Measurements from ENCODE around the gene TMEM61. TPM values are rescaled to one million over a fixed set of nuclear protein-coding genes. Genes with fewer than 3 reads are reported as not detected.

The TMEM61 gene
- total RNA-seq, 6 experiments from 2014 or later: 0.20 to 0.31 TPM; not detected in 4

DNA sequence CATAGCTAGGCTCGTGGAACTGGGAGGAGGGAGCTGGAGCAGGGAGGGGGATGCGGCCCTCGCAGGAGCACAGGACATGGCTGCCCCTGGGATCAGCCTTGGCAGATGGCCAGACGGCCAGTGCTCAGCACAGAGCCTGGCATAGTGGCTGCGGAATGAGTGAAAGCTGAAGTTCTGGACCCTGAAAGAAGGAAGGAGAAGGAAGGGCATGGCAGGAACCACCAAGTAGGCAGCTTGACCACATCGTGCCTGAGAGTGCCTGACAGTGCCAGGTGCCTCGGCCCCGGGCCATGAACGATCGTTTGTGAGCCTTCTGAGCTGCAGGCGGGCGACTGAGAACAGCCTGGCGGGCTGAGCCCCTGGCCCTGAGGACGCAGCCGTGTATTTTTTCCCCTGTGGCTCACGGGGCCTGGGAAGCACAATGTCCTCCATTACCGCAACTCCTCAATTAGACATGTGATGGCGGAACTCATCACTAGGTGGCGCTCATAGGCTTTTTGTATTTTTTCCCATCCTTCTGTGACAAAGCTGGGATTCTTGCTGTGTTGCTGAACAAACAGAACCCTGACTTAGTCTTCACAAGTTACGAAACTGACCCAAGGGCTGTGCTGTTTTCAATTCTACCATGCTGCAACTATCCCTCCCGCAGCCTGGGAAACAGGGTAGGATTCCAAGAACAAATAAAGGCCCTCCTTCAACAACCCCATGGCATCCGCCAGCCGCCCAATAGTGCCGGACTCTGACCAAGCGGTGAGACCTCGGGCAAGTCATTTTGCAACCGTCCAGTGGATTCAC, 29.9 kb upstream of the TMEM61 start:
- H3K9me3 ChIP-seq: no peaks in the 10 kb centered on the region
- DNase-seq: peak; percentile 38 to 74 (median 66)
- intact Hi-C loops (cut with DNase I): loop anchor here in 1 of 2 donors (5.0 kb wide), 1 partner anchor 47 kb away; the partner anchor contains the start of gene BSND
- peaks cover 0 to 10% (median 0%) of the 10 kb centered on the region in 4 donors for H3K4me1 ChIP-seq
- no peaks in the 10 kb centered on the region for H3K27me3 ChIP-seq
- no peaks in the 10 kb centered on the region for H3K36me3 ChIP-seq
- H3K4me3 ChIP-seq: peak overlapping the region in 1 of 3 donors; percentile 33
- H3K27ac ChIP-seq: no peak overlapping the region
- WGBS (ENCODE audit: insufficient coverage, low coverage, low lambda C conversion rate, missing lambda C conversion rate): 17% methylated on average over 16 of the region's 27 CpGs
- TF ChIP-seq, protein P1, sequence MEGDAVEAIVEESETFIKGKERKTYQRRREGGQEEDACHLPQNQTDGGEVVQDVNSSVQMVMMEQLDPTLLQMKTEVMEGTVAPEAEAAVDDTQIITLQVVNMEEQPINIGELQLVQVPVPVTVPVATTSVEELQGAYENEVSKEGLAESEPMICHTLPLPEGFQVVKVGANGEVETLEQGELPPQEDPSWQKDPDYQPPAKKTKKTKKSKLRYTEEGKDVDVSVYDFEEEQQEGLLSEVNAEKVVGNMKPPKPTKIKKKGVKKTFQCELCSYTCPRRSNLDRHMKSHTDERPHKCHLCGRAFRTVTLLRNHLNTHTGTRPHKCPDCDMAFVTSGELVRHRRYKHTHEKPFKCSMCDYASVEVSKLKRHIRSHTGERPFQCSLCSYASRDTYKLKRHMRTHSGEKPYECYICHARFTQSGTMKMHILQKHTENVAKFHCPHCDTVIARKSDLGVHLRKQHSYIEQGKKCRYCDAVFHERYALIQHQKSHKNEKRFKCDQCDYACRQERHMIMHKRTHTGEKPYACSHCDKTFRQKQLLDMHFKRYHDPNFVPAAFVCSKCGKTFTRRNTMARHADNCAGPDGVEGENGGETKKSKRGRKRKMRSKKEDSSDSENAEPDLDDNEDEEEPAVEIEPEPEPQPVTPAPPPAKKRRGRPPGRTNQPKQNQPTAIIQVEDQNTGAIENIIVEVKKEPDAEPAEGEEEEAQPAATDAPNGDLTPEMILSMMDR (IDR thresholded peaks at IDR 0.05): peak; percentile 72 to 83 (median 74)
- TF ChIP-seq POLR2A (IDR thresholded peaks at IDR 0.05): no peak
- ATAC-seq: peak; percentile 94 to 97 (median 96)

DNA sequence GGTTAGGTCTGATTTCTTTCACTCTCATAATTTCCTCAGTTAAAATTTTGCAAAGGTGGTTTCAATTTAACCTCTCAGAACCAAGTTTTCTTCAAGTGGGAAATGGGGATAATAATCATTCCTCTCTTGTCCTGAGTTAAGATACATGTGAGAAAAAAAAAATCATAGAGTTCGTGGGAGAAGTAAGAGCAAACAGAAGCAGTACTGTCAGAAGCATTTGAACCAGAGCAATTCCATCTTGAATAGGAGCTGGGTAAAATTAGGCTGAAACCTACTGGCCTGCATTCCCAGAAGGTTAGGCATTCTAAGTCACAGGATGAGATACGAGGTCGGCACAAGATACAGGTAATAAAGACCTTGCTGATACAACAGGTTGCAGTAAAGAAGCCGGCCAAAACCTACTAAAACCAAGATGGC, 28.6 kb upstream of the TMEM61 start:
- intact Hi-C loops (cut with DNase I): loop anchor here in 1 of 2 donors (5.0 kb wide), 1 partner anchor 45 kb away; the partner anchor contains the start of gene BSND
- ATAC-seq (no peak), DNase-seq (no peak)
- Histone ChIP-seq H3K36me3 (no peaks in the 10 kb centered on the region), H3K9me3 (no peaks in the 10 kb centered on the region), H3K4me1 (peaks cover 0 to 9% (median 0%) of the 10 kb centered on the region in 4 donors), H3K27me3 (no peaks in the 10 kb centered on the region), H3K27ac (no peak overlapping the region), H3K4me3 (no peak overlapping the region)
- 80% methylated on average over 4 of the region's 4 CpGs for WGBS (ENCODE audit: insufficient coverage, low coverage, low lambda C conversion rate, missing lambda C conversion rate)
- no peak for TF ChIP-seq POLR2A (IDR thresholded peaks at IDR 0.05)
- TF ChIP-seq, protein P1 (IDR thresholded peaks at IDR 0.05): no peak

DNA sequence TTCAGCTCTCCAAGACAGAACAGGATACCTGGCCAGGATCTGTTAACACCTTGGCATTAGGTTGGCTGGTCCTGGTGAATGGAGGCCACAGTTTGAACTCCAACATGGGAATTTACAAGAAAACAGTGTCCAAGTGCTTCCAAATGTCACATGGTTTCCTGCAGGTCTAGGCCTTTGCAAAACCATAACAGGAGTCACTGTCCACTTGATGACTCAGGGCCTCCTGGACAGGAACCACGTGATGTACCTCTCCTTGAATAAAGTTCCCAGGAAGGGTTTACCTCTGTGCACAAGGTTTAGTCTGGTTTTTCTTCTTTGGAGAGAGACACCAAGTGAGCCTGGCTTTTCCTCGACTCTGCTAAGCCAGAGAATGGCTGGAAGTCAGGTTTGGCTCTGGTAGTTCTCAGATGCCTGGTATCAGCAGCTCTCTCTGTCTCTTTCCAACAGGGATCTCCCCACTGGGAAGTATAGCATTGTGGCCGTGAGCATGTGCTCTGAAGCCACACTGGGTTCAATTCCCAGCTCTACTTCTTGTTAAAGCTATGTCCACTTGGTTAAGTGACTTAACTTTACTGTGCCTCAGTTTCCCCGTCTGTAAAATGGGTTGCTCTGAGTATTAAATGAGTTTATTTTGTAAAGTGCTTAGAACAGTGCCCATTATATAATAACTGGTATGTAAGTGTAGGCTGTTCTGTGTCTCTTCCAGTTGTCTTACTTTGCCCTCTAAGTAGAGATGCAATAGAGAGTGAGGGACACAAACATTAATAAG, 27.3 kb upstream of the TMEM61 start:
- 33% methylated on average over 3 of the region's 4 CpGs for WGBS (ENCODE audit: insufficient coverage, low coverage, low lambda C conversion rate, missing lambda C conversion rate)
- DNase-seq: no peak
- Histone ChIP-seq H3K36me3 (no peaks in the 10 kb centered on the region), H3K27me3 (no peaks in the 10 kb centered on the region), H3K4me1 (peaks cover 0 to 9% (median 0%) of the 10 kb centered on the region in 4 donors), H3K4me3 (no peak overlapping the region), H3K9me3 (no peaks in the 10 kb centered on the region), H3K27ac (no peak overlapping the region)
- no peak for TF ChIP-seq POLR2A (IDR thresholded peaks at IDR 0.05)
- TF ChIP-seq, protein P1 (IDR thresholded peaks at IDR 0.05): no peak
- peak in 1 of 4 donors; percentile 22 for ATAC-seq
- intact Hi-C loops (cut with DNase I): loop anchor here in 1 of 2 donors (5.0 kb wide), 1 partner anchor 44 kb away; the partner anchor contains the start of gene BSND

DNA sequence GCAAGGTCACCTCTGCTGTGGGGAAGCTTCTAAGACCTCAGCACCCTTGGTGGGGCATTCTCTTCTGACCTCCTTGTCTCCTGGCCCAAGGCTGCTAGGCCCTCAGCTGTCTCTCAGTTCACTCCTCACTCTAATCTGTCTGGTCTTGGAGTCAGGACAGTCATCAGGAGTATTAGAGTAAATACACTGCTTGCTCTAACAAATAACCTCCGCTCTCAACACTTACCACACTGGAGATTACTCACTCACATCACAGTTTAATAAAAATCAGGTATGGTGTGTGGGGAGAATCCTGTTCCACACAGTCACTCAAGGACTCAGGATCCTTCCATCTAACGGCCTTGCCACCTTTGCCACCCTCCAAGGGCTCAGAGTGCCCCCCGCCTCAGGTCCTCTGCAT, 26.6 kb upstream of the TMEM61 start:
- H3K4me1 ChIP-seq: peaks cover 0 to 9% (median 0%) of the 10 kb centered on the region in 4 donors
- H3K27me3 ChIP-seq: no peaks in the 10 kb centered on the region
- intact Hi-C loops (cut with DNase I): loop anchor here in 1 of 2 donors (5.0 kb wide), 1 partner anchor 43 kb away; the partner anchor contains the start of gene BSND
- H3K27ac ChIP-seq: no peak overlapping the region
- no peak overlapping the region for H3K4me3 ChIP-seq
- TF ChIP-seq POLR2A (IDR thresholded peaks at IDR 0.05): no peak
- TF ChIP-seq, protein P1 (IDR thresholded peaks at IDR 0.05): no peak
- ATAC-seq (no peak), DNase-seq (no peak)
- H3K9me3 ChIP-seq: no peaks in the 10 kb centered on the region
- no peaks in the 10 kb centered on the region for H3K36me3 ChIP-seq
- 51% methylated on average over 2 of the region's 3 CpGs for WGBS (ENCODE audit: insufficient coverage, low coverage, low lambda C conversion rate, missing lambda C conversion rate)

All from right lobe of liver (tissue), 6 donors.